Panc1 (cell line): ENCODE results near the gene FRMD8. TPM values are rescaled to one million over a fixed set of nuclear protein-coding genes. Genes with fewer than 3 reads are reported as not detected.

Experiments
- ATAC-seq: fragments of 200-7000 bp; cut with Tn5 transposase; 2 replicates; pipeline ENCODE4 v1.9.1; 2020; ENCODE audit warnings: mild to moderate bottlenecking, moderate library complexity
- BruUV-seq: library from RNA; stranded (reverse); fragments of 400-500 nt; replicated peaks from 2 replicates; lab custom pipeline; 2021; lab: Mats Ljungman, UMichigan
- CTCF ChIA-PET: fragments of 300-600 bp; sonication (Branson Sonifier 250); formaldehyde crosslinking; loops from one replicate; lab custom pipeline; 2022; ENCODE audit warnings: antibody characterized with exemption; lab: Charles Lee
- POLR2A ChIA-PET: fragments of 300-600 bp; sonication (Branson Sonifier 250); formaldehyde crosslinking; loops from one replicate; lab custom pipeline; 2022; ENCODE audit warnings: antibody characterized with exemption; lab: Charles Lee
- DNase-seq: peaks from one replicate; pipeline ENCODE4 v3.0.0-alpha.2; 2010; ENCODE audit warnings: low read depth, low spot score
- H3K27ac ChIP-seq: 2 replicates; pipeline ENCODE4 v1.5.1; 2011; ENCODE audit warnings: mild to moderate bottlenecking, low read length, inconsistent platforms
- H3K27me3 ChIP-seq: fragments of 200-500 bp; sonication (Bioruptor generic); 2 replicates; pipeline ENCODE4 v1.6.0; 2014; ENCODE audit warnings: low read length, inconsistent platforms; ENCODE audit not compliant: control insufficient read depth, insufficient read depth
- H3K36me3 ChIP-seq: fragments of 200-500 bp; sonication (Bioruptor generic); 2 replicates; pipeline ENCODE4 v1.5.1; 2014; ENCODE audit warnings: inconsistent platforms, mild to moderate bottlenecking, low read length, moderate library complexity; ENCODE audit not compliant: control insufficient read depth, insufficient read depth
- H3K4me1 ChIP-seq: 2 replicates; pipeline ENCODE4 v1.5.1; 2011; ENCODE audit warnings: inconsistent platforms, mild to moderate bottlenecking, low read length, moderate library complexity; ENCODE audit not compliant: control insufficient read depth, insufficient read depth
- H3K4me3 ChIP-seq, 2 experiments: 2 replicates each; pipeline ENCODE4 v1.5.1; 2011 to 2012; ENCODE audit warnings: low read depth in 2 of 2, low read length in 2 of 2, mild to moderate bottlenecking in 2 of 2, inconsistent platforms in 1 of 2, moderate library complexity in 1 of 2
- H3K9me3 ChIP-seq: fragments of 200-500 bp; sonication (Bioruptor generic); 2 replicates; pipeline ENCODE4 v1.5.1; 2014; ENCODE audit warnings: low read depth, mild to moderate bottlenecking, inconsistent platforms, low read length, moderate library complexity; ENCODE audit not compliant: control insufficient read depth, insufficient read depth
- POLR2AphosphoS5 ChIP-seq: IDR thresholded peaks from 2 replicates; pipeline ENCODE4 v1.6.1; 2012; ENCODE audit warnings: mild to moderate bottlenecking, low read depth, low read length, moderate library complexity
- SIN3A ChIP-seq: IDR thresholded peaks from 2 replicates; pipeline ENCODE4 v1.6.1; 2012; ENCODE audit warnings: low read depth, mild to moderate bottlenecking, low read length, moderate library complexity, borderline replicate concordance; ENCODE audit not compliant: insufficient read depth
- TCF7L2 ChIP-seq: IDR thresholded peaks from 2 replicates; pipeline ENCODE4 v1.6.1; 2011; ENCODE audit warnings: mild to moderate bottlenecking, low read depth, low read length, inconsistent platforms
- in situ Hi-C: cut with HindIII; loops from 2 replicates; pipeline ENCODE4 v1.10.0; 2016; ENCODE audit warnings: low sequenced_read_pairs, low pct_unique_long_range_greater_than_20kb
- intact Hi-C: fragments of 100-400 bp; cut with micrococcal nuclease; formaldehyde crosslinking; loops from one replicate; pipeline ENCODE4 v1.10.0; 2022; ENCODE audit not compliant: unreplicated experiment
- total RNA-seq: library from RNA; stranded (reverse); gene quantifications from one replicate; pipeline ENCODE4 v1.2.1, GENCODE V29; 2021; ENCODE audit not compliant: unreplicated experiment
- TF ChIP-seq, protein P1 (sequence below): fragments of 450-650 bp; IDR thresholded peaks from 2 replicates; pipeline ENCODE4 v1.5.1; 2017; ENCODE audit warnings: mild to moderate bottlenecking
- TF ChIP-seq, protein P2 (sequence below), 2 experiments: IDR thresholded peaks; 2 replicates each; pipeline ENCODE4 v1.6.1; 2011 to 2012; ENCODE audit warnings: low read depth in 2 of 2, control low read depth in 1 of 2, low read length in 1 of 2, mild to moderate bottlenecking in 1 of 2, moderate library complexity in 1 of 2; ENCODE audit not compliant: insufficient read depth in 1 of 2

FRMD8 gene
- total RNA-seq, 1 experiment from 2014 or later: 85.8 TPM

DNA sequence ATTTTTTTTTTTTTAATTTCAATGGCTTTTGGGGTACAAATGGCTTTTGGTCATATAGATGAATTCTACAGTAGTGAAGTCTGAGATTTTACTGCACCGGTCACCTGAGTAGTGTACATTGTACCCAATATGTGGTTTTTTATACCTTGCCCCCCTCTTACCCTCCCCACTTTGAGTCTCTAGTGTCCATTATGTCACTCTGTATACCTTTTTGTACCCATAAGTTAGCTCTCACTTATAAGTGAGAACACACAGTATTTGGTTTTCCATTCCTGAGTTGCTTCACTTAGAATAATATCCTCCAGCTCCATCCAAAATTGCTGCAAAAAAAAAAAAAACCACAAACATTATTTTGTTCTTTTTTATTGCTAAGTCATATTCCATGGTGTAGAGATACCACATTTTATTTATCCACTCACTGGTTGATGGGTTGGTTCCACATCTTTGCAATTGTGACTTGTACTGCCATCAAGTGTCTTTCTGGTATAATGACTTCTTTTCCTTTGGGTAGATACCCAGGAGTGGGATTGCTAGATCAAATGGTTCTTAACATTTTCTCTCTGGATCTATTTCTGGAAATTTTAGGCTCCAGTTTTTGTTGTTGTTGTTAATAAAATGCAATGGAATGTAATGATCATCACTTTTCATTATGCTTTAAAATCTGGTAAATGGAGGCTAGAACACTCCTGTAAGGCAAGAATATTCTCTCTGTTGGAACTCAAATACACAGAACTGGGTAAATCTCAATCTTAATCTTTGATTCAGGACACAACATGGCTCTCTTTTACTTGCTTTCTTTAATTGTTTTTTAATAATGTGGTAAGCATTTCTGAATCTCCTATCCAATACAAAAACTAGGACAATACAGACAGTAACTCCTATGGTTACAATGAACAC is 46.5 kb downstream of the FRMD8 start:
- TF ChIP-seq, protein P1, sequence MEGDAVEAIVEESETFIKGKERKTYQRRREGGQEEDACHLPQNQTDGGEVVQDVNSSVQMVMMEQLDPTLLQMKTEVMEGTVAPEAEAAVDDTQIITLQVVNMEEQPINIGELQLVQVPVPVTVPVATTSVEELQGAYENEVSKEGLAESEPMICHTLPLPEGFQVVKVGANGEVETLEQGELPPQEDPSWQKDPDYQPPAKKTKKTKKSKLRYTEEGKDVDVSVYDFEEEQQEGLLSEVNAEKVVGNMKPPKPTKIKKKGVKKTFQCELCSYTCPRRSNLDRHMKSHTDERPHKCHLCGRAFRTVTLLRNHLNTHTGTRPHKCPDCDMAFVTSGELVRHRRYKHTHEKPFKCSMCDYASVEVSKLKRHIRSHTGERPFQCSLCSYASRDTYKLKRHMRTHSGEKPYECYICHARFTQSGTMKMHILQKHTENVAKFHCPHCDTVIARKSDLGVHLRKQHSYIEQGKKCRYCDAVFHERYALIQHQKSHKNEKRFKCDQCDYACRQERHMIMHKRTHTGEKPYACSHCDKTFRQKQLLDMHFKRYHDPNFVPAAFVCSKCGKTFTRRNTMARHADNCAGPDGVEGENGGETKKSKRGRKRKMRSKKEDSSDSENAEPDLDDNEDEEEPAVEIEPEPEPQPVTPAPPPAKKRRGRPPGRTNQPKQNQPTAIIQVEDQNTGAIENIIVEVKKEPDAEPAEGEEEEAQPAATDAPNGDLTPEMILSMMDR: peak; percentile 54; the same call in 1 of the 2 replicates
- TF ChIP-seq POLR2AphosphoS5 (peak; percentile 47; the same call in 1 of the 2 replicates), TCF7L2 (no peak)
- Histone ChIP-seq H3K4me3 (peak overlapping the region in 1 of 2 experiments; percentile 99; a peak in 3 of 4 replicates), H3K4me1 (peaks cover 94% of the 10 kb centered on the region), H3K36me3 (peaks cover 8% of the 10 kb centered on the region), H3K27me3 (no peaks in the 10 kb centered on the region), H3K9me3 (no peaks in the 10 kb centered on the region), H3K27ac (peak overlapping the region; percentile 100)
- intact Hi-C loops (no loop called here), in situ Hi-C loops (no loop called here)
- BruUV-seq: no TSS peak
- POLR2A ChIA-PET: interaction anchor here (0.6 to 0.7 kb wide), 3 partner anchors 18 to 76 kb away, joined by 3 to 8 read pairs (median 4); no protein-coding TSS in a partner anchor
- no peak for DNase-seq
- CTCF ChIA-PET: interaction anchor here (0.6 to 0.7 kb wide), 2 partner anchors 8 to 73 kb away, joined by 5 to 9 read pairs; no protein-coding TSS in a partner anchor
- no peak for ATAC-seq

DNA sequence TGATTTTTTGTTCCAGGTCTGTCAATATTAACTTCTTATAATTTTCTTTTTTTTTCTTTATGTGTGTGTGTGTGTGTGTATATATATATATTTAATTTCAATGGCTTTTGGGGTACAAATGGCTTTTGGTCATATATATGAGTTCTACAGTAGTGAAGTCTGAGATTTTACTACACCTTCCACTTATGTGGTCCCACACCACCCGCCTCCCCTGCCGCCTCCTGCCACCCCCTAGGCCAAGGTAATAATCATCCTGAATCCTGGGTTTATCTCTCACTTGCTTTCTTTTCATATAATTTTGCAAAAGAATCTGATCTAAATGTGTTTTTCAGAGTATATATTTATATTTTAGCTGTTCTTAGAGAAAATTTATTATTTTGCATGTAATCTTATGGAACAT is 47.2 kb downstream of the FRMD8 start:
- in situ Hi-C loops (no loop called here), intact Hi-C loops (no loop called here)
- no peak overlapping the region for H3K4me3 ChIP-seq
- TF ChIP-seq TCF7L2: no peak
- TF ChIP-seq, protein P2, sequence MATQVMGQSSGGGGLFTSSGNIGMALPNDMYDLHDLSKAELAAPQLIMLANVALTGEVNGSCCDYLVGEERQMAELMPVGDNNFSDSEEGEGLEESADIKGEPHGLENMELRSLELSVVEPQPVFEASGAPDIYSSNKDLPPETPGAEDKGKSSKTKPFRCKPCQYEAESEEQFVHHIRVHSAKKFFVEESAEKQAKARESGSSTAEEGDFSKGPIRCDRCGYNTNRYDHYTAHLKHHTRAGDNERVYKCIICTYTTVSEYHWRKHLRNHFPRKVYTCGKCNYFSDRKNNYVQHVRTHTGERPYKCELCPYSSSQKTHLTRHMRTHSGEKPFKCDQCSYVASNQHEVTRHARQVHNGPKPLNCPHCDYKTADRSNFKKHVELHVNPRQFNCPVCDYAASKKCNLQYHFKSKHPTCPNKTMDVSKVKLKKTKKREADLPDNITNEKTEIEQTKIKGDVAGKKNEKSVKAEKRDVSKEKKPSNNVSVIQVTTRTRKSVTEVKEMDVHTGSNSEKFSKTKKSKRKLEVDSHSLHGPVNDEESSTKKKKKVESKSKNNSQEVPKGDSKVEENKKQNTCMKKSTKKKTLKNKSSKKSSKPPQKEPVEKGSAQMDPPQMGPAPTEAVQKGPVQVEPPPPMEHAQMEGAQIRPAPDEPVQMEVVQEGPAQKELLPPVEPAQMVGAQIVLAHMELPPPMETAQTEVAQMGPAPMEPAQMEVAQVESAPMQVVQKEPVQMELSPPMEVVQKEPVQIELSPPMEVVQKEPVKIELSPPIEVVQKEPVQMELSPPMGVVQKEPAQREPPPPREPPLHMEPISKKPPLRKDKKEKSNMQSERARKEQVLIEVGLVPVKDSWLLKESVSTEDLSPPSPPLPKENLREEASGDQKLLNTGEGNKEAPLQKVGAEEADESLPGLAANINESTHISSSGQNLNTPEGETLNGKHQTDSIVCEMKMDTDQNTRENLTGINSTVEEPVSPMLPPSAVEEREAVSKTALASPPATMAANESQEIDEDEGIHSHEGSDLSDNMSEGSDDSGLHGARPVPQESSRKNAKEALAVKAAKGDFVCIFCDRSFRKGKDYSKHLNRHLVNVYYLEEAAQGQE (IDR thresholded peaks at IDR 0.05; ENCODE audit: insufficient read depth in 1 of 2, low read depth in 2 of 2, low read length in 1 of 2): no peak
- no peak for TF ChIP-seq POLR2AphosphoS5
- no peak for TF ChIP-seq SIN3A
- TF ChIP-seq, protein P1: no peak
- ChIA-PET POLR2A (interaction anchor here (1.0 kb wide), 2 partner anchors 16 to 74 kb away, joined by 3 read pairs; no protein-coding TSS in a partner anchor), CTCF (interaction anchor here (0.7 kb wide), 1 partner anchor 33 kb away, joined by 4 read pairs; no protein-coding TSS in a partner anchor)
- ATAC-seq (no peak), DNase-seq (no peak)
- H3K27ac ChIP-seq: peak overlapping the region; percentile 78
- peaks cover 94% of the 10 kb centered on the region for H3K4me1 ChIP-seq
- H3K27me3 ChIP-seq: no peaks in the 10 kb centered on the region
- peaks cover 8% of the 10 kb centered on the region for H3K36me3 ChIP-seq
- H3K9me3 ChIP-seq: no peaks in the 10 kb centered on the region
- no TSS peak for BruUV-seq
